PFSK-1 (cell line): ENCODE measurements around the gene MSH5.

Source experiments
- POLR2AphosphoS5 ChIP-seq: IDR thresholded peaks from 2 replicates; pipeline ENCODE4 v1.6.1; 2012; ENCODE audit warnings: low read depth, mild to moderate bottlenecking, control low read depth, low read length, moderate library complexity
- SIN3A ChIP-seq: IDR thresholded peaks from 2 replicates; pipeline ENCODE4 v1.6.1; 2012; ENCODE audit warnings: mild to moderate bottlenecking, low read length, moderate library complexity, borderline replicate concordance; ENCODE audit not compliant: insufficient read depth
- TAF1 ChIP-seq: IDR thresholded peaks from 2 replicates; pipeline ENCODE4 v1.6.1; 2012; ENCODE audit warnings: low read length, control low read depth, borderline replicate concordance; ENCODE audit not compliant: insufficient read depth

DNA sequence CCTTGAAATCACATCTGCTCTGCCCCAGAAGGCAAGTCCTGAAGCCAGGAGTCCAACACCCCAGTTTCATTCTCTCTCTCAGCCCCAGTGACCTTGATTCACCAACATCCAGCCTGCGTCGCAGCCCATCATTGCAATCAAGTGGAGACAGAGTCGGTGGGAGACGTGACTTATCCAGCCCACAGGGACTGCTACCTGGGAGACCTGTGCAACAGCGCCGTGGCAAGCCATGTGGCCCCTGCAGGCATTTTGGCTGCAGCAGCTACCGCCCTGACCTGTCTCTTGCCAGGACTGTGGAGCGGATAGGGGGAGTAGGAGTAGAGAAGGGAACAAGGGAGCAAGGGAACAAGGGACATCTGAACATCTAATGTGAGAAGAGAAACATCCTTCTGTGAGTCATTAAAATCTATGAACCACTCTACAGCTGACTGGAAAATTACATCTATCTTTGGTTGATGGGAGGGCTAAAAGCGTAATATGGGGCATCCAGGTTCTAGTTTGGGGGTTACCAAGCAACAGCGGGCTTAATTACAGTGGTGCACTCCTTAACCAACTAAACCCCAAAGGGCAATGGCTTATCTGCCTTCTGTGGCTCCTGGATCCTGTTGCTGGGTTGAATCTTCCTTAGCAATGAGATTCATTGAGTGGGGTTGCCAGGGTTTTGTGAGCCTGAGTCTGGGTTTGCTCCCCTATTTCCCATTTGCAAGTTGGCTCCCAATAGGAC lies 22.1 kb upstream of the MSH5 start:
- TF ChIP-seq POLR2AphosphoS5 (no peak), SIN3A (no peak), TAF1 (no peak)
